PC-9 (cell line): ENCODE data around the gene TTLL5.

Experiments used
- CTCF ChIP-seq: fragments of 200-600 bp; sonication (generic); conservative IDR thresholded peaks from 2 replicates; pipeline ENCODE4 v1.6.1; 2017; ENCODE audit warnings: mixed run types, antibody characterized with exemption, mild to moderate bottlenecking, moderate library complexity
- EZH2 ChIP-seq: fragments of 200-600 bp; sonication (generic); IDR thresholded peaks from 2 replicates; pipeline ENCODE4 v1.8.0; 2017; ENCODE audit warnings: antibody characterized with exemption, low read depth

- TF ChIP-seq CTCF, result peak; percentile 51; the same call in 1 of the 2 replicates
- no peak for TF ChIP-seq EZH2
These were observed 265.5 kb downstream of the TTLL5 start for GRCh38 chr14:75926431-75927115.
